Thoracic aorta (tissue), 2 donors: ENCODE data around the gene ADGRL2. TPM values are rescaled to one million over a fixed set of nuclear protein-coding genes. Genes with fewer than 3 reads are reported as not detected.
A peak's percentile ranks its signal among the peaks of the same experiment; 100 is the strongest.

Source experiments
- ATAC-seq: fragments of 150-250 bp; one replicate; pipeline ENCODE4 v1.8.0; 2017; ENCODE audit warnings: low read depth; ENCODE audit not compliant: insufficient number of reproducible peaks, low FRiP score
- DNase-seq: peaks from one replicate; pipeline ENCODE4 v3.0.0-alpha.2; 2020; ENCODE audit warnings: low spot score
- H3K27ac ChIP-seq, 2 donors: fragments of 200-600 bp; sonication (generic); 1 replicate in 1 of 2; 2 replicates in 1 of 2; pipeline ENCODE4 v1.5.1; 2016; ENCODE audit warnings: mild to moderate bottlenecking in 2 of 2, moderate library complexity in 2 of 2
- H3K27me3 ChIP-seq: fragments of 200-600 bp; sonication (generic); replicated peaks from 2 replicates; pipeline ENCODE4 v1.6.0; 2016; ENCODE audit warnings: mild to moderate bottlenecking; ENCODE audit not compliant: insufficient read depth
- H3K36me3 ChIP-seq: fragments of 200-600 bp; sonication (generic); one replicate; pipeline ENCODE4 v1.5.1; 2016
- H3K4me1 ChIP-seq, 2 donors: fragments of 200-600 bp; sonication (generic); 1 replicate in 1 of 2; 2 replicates in 1 of 2; pipeline versions ENCODE4 v1.5.1 to v1.6.0; 2016; ENCODE audit warnings: low read depth in 2 of 2, mild to moderate bottlenecking in 1 of 2; ENCODE audit not compliant: control insufficient read depth in 1 of 2
- H3K4me3 ChIP-seq: fragments of 200-600 bp; sonication (generic); 2 replicates; pipeline ENCODE4 v1.5.1; 2016; ENCODE audit warnings: mild to moderate bottlenecking
- H3K9me3 ChIP-seq: fragments of 200-600 bp; sonication (generic); 2 replicates; pipeline ENCODE4 v1.5.1; 2016
- total RNA-seq, 2 donors: library from RNA; depleted of rRNA; stranded (reverse); fragments of >200 nt; gene quantifications; one replicate each; pipeline versions ENCODE4 v1.1.0 to v1.2.3, GENCODE V29; 2016
- TF ChIP-seq, protein P1 (sequence below): fragments of 200-600 bp; sonication (generic); IDR thresholded peaks from one replicate; pipeline ENCODE4 v1.5.1; 2019; ENCODE audit warnings: antibody characterized with exemption

The ADGRL2 gene
- total RNA-seq, 2 donors from 2014 or later, result 53.3 to 67.2 TPM

GRCh38 chr1:81836007-81836626 lies 35.4 kb downstream of the ADGRL2 start:
- TF ChIP-seq, protein P1, sequence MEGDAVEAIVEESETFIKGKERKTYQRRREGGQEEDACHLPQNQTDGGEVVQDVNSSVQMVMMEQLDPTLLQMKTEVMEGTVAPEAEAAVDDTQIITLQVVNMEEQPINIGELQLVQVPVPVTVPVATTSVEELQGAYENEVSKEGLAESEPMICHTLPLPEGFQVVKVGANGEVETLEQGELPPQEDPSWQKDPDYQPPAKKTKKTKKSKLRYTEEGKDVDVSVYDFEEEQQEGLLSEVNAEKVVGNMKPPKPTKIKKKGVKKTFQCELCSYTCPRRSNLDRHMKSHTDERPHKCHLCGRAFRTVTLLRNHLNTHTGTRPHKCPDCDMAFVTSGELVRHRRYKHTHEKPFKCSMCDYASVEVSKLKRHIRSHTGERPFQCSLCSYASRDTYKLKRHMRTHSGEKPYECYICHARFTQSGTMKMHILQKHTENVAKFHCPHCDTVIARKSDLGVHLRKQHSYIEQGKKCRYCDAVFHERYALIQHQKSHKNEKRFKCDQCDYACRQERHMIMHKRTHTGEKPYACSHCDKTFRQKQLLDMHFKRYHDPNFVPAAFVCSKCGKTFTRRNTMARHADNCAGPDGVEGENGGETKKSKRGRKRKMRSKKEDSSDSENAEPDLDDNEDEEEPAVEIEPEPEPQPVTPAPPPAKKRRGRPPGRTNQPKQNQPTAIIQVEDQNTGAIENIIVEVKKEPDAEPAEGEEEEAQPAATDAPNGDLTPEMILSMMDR, result no peak
- Histone ChIP-seq H3K27ac (peak overlapping the region in 1 of 2 donors; percentile 11), H3K4me1 (peaks cover 14 to 50% of the 10 kb centered on the region in 2 donors), H3K36me3 (no peaks in the 10 kb centered on the region), H3K9me3 (no peaks in the 10 kb centered on the region), H3K4me3 (peak overlapping the region; percentile 1), H3K27me3 (no peaks in the 10 kb centered on the region)
- no peak for ATAC-seq
- no peak for DNase-seq

- H3K4me3 ChIP-seq, result no peak overlapping the region
- no peak for DNase-seq
- no peak overlapping the region for H3K27ac ChIP-seq
- no peaks in the 10 kb centered on the region for H3K27me3 ChIP-seq
- H3K9me3 ChIP-seq, result no peaks in the 10 kb centered on the region
- peaks cover 14 to 32% of the 10 kb centered on the region in 2 donors for H3K4me1 ChIP-seq
- H3K36me3 ChIP-seq, result no peaks in the 10 kb centered on the region
- TF ChIP-seq, protein P1, result no peak
- no peak for ATAC-seq
Measured at GRCh38 chr1:81838600-81839218, 38.0 kb downstream of the ADGRL2 start.

GRCh38 chr1:81840805-81841204 lies 40.1 kb downstream of the ADGRL2 start:
- no peak for ATAC-seq
- H3K36me3 ChIP-seq, result no peaks in the 10 kb centered on the region
- no peak overlapping the region for H3K4me3 ChIP-seq

GRCh38 chr1:81841795-81842194 lies 41.1 kb downstream of the ADGRL2 start:
- TF ChIP-seq, protein P1, result no peak
- no peak overlapping the region for H3K4me3 ChIP-seq
- no peak for DNase-seq
- no peak for ATAC-seq
- no peak overlapping the region for H3K27ac ChIP-seq
- H3K9me3 ChIP-seq, result no peaks in the 10 kb centered on the region
- peaks cover 0 to 2% of the 10 kb centered on the region in 2 donors for H3K4me1 ChIP-seq
- no peaks in the 10 kb centered on the region for H3K36me3 ChIP-seq
- H3K27me3 ChIP-seq, result no peaks in the 10 kb centered on the region

More at GRCh38 chr1:81840805-81841204, 40.1 kb downstream of the ADGRL2 start:
- H3K27ac ChIP-seq, result no peak overlapping the region
- H3K27me3 ChIP-seq, result no peaks in the 10 kb centered on the region
- H3K4me1 ChIP-seq, result peaks cover 8 to 11% of the 10 kb centered on the region in 2 donors
- TF ChIP-seq, protein P1, result no peak
- H3K9me3 ChIP-seq, result no peaks in the 10 kb centered on the region
- DNase-seq, result no peak

- H3K36me3 ChIP-seq, result no peaks in the 10 kb centered on the region
- H3K4me3 ChIP-seq, result no peak overlapping the region
- H3K27ac ChIP-seq, result no peak overlapping the region
- H3K9me3 ChIP-seq, result no peaks in the 10 kb centered on the region
- peaks cover 0 to 8% of the 10 kb centered on the region in 2 donors for H3K4me1 ChIP-seq
- H3K27me3 ChIP-seq, result no peaks in the 10 kb centered on the region
- ATAC-seq (no peak), DNase-seq (no peak)
- TF ChIP-seq, protein P1, result no peak
Measured at GRCh38 chr1:81844477-81844876, 43.7 kb downstream of the ADGRL2 start.
